HG03442 (cell line): ENCODE data around the gene RNF8.

Experiments
- ATAC-seq: cut with Tn5 transposase; IDR thresholded peaks from one replicate; pipeline ENCODE4 v1.9.1; 2021; ENCODE audit warnings: mild to moderate bottlenecking, moderate library complexity; ENCODE audit not compliant: unreplicated experiment

The RNF8 gene

DNA sequence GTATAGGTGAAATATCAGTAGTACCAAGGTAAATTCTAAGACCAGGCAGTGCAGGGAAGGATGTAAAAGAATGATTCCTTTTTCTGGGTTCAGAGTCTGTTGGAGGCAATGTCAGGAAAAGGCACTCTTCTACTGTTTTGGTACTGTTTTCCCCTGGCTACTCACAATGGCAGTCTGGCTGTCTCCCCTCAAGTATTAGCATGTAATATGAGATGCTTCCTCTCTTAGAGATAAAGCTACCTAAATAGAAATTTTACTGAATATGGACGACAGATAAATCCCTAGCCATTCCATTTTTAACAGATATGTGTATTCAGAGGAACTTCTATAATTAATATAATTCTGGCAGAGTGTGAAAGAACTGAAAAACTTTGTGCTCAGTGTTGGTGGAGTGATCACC lies 3.5 kb downstream of the RNF8 start:
- no peak for ATAC-seq

DNA sequence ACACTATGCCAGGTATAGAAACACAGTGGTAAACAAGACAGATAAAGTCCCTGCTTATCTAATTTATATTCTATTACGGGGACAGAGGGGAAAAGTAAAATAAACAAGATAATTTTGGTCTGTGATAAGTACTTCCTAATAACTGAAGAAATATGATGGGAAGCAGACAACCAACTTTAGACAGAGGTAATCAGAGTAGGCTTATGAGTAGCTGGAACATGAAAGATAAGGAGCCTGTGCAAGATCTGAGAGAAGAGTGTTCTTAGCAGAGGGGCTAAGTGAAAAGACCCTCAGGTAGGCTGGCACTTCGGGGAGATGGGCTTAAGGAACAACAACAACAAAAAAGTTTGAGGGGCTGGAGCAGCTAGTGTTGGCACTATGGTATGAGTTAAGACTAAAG lies 4.1 kb downstream of the RNF8 start:
- ATAC-seq, result no peak

DNA sequence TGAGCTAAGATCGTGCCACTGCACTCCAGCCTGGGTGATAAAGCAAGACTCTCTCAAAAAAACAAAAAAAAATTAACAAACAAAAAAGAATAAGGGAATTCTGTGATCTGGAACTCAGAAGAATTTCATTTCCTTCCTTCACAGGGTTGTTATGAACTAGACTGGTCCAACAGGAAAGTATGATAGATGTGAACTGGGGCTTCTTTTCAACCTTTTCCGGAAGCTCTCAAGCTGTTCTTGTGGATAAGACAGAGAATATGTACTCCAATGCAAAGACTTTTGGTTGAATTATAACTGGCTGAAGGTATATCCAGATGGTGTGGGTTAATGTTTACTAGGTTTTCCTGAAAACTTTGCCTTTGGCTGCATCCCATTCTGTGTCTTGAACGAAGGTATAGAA lies 5.3 kb downstream of the RNF8 start:
- no peak for ATAC-seq

DNA sequence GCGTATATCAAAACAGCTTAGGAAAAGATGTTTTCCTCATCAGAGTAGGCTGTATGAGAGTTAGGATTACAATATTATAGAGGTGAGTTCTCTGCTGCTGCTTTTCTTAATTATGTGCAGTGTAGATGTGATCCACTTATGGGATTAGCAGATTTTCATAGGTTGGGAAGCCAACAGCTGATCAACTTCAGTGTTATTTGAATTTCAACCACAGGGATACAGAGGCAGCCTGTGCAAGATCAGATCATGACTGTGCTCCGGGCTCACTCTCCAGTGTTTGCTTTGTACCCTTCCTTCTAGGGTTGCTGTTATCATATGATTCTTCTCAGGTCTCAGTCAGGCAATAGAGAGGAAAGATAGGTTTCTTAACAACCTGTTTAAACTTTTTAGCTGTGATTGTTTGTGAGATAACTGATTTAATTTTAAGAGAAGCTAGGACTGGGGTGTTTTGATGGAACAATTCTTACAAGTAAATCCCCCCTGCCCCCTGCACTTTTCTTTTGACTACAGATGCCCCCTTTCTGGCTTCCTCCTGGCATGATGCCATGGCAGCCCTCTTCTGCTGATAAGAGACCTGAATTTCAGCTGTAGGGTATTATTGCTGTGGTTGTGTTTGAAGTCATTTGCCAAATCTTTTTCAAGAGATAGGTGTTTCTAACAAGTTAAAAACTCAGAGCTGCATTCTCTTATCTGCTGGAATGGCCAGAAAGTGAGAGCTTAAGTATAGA lies 8.5 kb downstream of the RNF8 start:
- ATAC-seq, result no peak

DNA sequence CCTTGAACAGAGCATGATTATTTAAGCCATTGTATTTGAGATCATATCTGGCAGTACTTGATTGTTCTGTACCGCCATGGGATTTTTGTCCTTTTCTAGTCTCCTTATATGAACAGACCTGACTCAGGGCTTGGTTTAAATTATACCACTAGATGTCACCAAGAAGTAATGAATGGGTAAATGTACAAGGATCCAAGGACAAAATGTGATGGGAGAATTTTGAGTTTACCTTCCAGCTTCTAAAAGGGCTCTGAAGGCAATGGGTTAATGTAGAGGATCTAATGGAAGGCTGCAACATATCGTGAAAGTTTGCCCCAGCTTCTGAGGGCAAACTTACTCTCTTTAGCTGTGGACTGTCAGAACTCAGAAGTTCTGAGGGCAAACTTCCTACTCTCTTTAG lies 12.0 kb downstream of the RNF8 start:
- no peak for ATAC-seq

DNA sequence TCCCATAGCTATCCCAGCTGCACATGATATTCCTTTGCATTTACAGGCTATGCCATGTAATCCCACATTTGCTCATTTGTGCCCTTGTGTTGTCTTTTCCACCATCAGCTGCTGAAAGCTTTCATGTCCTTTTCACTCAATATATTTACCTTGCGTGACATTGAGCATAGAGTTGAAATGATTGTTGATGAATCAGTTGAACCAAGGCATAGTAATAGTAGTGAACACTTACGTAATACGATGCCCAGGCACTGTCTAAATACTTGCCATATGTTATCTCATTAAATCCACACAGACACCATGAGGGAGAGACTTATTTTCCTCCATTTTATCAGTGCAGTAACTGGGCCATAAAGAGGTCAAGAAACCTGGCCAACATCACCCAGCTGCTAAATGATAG lies 13.1 kb downstream of the RNF8 start:
- no peak for ATAC-seq

DNA sequence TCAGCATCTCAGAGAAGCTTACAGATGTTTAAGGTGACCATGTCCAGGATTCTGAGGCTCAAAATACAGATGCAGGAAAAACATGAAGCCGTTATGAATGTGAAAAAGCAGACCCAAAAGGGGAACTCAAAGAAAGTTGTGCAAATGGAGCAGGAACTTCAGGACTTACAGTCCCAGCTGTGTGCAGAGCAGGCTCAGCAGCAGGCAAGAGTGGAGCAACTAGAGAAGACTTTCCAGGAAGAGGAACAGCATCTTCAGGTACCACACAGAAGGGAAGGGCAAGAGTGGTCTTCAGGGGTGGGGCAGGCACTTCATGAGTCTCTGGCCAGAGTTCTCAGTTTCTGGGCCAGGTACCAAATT lies 15.2 kb downstream of the RNF8 start:
- no peak for ATAC-seq

DNA sequence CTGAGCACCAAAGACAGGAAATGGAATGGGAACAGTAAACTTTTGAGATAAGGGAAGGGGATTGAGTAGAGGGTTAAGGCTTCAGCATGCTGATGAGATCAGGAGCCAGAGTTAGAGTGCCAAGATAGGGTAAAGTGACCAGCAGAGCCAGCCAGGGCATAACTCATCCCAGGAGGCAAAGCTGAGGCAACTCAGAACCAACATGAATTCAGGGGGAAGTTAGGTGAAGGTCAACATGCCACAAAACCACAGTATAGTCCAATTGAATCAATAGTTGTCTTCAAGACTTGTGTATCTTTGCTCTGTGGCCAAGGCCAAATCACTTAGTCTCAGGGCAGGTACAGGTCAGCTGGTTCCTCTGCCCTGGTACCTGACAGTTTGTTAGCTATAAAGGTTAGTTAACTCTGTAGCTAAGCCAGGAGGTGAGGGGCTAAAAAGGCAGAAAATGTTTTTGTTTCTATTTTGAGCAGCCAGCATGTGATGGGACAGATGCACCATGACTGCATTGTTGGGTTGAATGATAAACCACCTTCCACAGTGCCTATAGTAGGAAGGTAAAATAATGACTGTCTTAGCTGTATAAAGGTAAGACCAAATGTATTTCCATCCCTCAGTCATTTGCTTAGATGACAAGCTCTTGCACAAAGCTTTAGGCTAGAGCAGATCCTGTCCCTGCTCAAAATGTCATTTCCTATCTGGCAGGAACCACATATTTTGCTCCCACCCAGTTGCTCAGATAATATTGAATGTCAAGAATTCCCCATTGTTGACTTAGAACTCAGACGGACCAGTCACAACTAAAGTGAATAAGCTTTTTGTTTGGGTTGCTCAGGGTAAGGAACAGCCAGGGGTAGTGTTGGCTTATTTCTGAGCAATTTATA lies 15.8 kb downstream of the RNF8 start:
- no peak for ATAC-seq

DNA sequence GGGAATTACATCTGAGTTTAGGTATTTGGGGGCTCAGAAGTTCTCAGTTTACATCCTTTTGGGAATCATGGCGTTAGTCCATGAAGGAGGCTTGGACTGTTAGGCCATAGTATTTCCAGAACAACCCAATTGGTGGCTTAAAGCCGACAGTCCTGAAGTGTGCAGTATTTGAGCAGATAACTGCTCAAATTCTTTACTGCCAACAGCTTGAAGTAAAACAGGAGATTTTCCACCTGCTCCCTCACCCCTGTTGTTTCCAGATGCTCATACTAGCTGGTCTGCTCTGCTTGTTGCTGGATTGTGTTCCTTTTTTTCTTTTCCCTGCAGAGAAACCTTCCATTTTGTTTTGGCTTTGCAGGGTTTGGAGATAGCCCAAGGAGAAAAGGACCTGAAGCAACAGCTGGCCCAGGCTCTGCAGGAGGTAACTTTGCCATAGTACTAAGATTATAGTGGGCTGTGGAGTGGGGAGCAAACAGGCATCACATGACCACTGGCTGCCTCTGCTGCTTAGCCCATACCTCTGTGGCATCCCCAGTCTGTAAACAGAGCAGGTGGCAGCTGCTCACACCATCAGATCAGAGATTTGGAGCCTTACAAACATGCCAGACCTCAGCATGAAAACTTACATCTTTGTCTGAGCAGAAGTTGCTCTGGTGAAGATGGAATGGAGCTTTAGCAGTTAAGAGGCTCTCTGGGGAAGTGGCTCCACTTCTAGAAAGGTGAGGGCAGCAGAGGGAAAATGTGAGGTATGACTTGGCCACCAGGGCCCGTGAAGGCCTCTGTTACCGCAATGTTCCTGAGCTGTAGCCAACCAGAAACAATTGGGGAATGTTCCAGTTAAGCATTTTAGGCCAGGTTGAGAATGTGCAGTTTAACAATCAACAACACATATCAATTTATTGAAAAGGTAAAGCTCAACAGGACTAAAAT lies 17.6 kb downstream of the RNF8 start:
- no peak for ATAC-seq

DNA sequence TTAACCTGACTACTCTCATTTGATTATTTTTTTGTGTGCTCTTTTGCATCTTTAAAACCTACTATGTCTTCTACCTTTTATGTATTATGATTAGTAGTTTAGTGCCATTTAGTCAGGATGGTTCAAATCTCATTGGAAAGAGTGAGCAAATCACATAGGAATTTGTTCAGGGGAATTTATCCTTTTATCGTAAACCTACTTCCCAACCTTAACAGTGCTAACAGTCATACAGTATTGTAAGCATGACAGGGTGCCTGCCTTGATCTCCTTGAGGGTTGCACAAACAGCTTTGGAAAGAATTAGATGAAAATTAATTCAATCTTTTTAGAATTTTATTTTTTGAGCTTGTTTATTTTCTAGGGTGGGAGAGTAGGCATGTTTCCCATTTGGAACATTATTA lies 18.3 kb downstream of the RNF8 start:
- ATAC-seq, result no peak

DNA sequence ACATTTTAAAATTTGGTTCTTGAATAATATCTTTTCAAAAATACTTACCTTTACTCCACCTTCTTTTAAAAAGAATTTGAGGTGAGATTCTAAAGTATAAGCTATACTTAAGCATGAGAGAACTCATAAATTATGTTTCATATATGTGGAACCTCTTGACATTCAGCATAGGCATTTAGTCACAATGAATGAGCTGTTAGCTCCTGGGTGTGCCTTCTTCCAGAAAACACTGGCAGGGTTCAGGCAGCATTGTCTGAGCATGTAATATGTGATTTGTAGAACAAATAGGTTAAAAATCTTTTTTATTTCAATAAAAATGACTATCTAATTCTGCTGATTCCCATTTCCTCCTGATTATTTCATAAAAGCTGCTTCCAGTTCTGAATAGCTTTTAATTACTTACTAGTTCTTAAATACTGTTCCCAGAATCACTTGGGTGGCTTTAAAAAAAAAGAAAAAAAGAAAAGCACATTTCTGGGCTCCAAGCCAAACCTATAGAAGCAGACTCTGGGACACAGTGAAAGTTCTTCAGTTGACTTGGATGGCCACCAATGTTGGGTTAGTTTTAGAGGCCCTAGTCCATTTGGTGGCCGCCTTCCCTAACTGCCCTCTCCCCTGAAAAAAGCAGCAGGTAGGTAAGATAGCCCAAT lies 20.2 kb downstream of the RNF8 start:
- ATAC-seq, result no peak

DNA sequence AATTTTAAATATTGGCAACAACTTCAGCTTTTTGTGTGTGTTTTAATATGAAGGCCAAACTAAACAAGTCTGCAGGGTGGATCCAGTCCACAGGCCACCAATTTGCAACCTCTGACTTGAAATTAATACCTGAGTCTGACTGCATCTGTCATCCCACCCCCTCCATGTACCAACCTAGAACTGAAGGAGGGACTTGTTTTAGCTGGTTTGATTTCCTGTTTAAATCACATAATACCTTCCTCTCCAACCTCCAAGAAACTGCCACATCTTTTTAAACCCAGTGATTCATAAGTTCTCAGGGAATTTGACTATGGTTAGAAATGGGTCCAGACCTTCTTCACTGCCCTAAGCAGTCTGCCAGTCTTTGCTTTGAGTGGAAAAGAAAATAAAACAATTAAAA lies 21.6 kb downstream of the RNF8 start:
- no peak for ATAC-seq

DNA sequence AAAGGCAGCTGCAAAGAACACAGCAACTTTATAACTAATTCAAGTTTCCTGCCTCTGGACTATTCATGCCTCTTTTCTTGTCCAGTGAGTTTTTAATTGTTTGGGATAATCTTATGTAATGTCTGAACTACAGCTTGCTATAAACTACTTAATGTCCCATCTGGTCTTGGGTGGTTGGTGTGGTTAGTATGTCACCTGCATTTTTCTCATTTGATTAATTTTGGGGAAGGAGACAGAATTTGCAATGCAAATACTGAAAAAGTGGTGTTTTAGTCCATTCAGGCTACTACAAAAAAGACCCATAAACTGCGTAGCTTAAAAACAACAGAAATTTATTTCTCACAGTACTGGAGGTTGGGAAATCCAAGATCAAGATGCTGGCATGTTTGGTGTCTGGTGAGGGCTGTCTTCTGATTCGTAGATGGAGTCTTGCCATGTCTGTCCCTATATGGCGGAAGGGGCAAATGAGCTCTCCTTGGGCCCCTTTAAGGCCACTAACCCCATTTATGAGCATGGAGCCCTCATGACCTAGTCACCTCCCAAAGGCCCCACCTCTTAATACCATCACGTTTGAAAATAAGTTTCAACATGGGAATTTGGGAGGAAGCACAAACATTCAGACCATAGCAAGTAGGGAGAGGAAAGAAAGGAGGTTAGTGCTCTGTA lies 22.4 kb downstream of the RNF8 start:
- no peak for ATAC-seq

DNA sequence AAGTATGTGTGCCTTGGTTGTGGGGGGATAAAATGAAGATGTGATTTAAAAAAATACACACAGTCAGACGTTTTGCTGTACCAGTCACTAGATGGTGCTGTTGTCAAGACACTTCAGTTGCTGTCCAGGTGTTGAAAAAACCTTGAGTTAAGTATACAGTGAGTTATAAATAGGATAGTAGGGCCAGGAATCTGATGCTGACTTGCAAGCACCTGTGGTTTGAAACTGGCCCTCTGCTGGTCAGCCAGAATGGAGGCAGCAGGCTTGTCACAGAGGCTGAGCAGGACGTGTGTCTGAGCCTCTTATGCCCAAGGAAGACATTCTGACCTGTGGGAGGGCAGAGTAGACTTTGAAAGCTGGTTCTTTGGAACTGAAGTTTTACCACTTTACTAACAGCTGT lies 27.8 kb downstream of the RNF8 start:
- ATAC-seq, result no peak

DNA sequence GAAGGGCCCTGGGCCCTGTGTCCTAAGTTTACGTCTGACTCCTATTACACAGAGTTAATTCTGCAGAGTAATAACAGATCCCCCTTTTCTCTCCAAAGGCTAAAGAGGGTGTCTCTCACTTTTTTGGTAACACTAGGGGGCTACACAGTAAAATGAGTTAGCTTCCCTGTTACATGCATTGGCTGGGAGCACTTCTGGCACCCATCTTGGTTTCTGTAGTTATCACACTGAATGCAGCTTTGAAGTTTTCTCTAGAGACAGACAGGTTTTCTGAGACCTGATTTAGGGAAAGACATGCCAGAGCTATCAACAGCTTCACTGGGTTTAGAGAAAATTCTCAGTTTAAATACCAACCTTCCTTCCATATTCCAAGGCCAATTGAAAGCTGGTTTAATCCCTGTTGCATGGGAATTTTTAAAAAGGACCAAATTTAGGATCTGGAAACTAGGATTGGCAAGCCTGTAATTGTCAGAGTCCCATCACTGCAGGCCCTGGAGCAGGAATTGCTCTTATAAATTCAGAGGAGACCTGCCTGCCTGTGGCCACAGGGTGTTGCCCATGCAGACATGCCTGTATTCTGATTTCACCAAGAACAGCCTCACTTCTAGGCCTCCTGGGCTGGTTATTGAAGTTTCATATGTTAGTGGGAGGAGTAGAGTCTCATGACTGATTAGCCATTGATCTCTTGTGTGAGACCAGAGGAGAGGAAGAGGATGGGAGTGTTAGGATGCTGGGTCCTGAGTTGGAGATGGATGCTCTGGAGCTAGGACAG lies 29.4 kb downstream of the RNF8 start:
- ATAC-seq, result no peak

DNA sequence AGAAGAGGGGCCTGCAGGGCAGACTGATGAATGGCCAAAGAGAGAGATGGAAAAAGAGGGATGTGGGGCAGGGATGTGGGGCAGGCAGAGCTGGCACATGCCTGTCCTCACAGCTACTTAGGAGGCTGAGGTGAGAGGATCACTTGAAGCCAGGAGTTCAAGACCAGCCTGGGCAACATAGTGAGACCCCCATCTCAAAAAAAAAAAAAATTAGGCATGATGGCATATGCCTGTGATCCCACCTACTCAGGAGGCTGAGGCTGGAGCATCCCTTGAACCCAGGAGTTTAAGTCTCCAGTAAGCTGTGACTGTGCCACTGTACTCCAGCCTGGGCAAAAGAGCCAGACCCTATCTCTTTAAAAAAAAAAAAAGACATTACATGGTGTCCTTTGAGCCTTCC lies 34.8 kb downstream of the RNF8 start:
- ATAC-seq, result no peak

DNA sequence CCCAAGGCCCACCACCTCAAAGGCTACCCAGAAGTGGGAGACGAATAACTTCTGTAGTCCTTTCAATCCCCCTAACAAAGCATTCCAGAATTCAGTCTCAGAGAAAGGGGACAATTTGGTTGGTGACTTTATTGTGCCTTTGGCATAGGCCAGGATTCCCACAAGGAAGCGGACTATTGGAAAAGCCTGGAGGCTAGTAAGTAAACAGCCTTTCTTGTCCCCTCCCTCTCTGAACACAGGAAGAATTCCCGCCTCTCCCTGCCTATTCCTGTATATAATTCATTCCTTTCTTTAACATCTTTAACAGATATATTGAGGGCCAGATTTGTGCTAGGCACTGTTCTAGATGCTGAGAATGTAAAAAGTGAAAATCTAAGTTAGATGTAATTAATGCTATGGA lies 36.1 kb downstream of the RNF8 start:
- ATAC-seq, result no peak

DNA sequence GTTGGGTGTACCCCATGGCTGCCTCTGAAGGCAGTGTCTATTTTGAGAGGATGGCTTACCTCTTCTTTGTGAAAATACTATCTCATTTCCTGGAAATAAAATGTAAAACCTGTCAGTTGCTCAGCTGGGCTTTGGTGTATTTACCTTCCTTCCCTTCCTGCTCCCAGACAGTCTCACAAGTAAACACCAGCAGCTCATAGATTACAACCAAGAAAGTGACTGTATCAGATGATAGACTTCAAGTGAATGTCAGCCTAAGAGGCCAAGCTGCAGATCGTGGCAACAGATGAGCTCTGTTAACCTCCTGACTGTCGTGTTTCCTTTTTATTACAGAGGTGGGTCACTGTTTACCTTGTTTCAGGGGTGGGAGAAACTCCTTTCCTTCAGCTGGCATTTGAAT lies 37.3 kb downstream of the RNF8 start:
- ATAC-seq, result no peak

DNA sequence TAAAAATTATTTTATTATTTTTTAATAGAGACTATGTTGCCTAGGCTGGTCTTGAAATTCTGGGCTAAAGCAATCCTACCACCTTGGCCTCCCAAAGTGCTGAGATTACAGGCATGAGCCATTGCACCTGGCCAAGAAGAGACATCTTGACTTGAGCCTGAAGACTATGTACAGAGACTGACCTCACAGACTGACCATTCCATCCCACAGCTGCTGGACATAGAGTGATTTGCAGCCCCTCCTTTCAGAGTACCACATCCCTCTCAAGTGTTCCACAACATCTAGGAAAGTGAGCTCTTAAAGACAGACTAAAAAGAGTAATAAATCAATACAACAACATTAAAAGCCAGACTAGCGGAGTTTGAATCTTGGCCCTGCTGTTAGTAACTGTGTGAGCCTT lies 39.0 kb downstream of the RNF8 start:
- ATAC-seq, result no peak
